Activated effector memory CD4-positive, alpha-beta T cell treated with anti-CD3 and anti-CD28 coated beads, Interleukin-2, amount 50 U/mL, for 16 hours (primary cell): ENCODE measurements around the gene MOB3C.
"Not testable (repeated sequence)": the region's sequence is repeated elsewhere in the genome, so short reads cannot be mapped to it uniquely, and the experiment has no call there.

Experiments
- DNase-seq: peaks from one replicate; pipeline ENCODE4 v3.0.0-alpha.2; 2020

MOB3C gene

DNA sequence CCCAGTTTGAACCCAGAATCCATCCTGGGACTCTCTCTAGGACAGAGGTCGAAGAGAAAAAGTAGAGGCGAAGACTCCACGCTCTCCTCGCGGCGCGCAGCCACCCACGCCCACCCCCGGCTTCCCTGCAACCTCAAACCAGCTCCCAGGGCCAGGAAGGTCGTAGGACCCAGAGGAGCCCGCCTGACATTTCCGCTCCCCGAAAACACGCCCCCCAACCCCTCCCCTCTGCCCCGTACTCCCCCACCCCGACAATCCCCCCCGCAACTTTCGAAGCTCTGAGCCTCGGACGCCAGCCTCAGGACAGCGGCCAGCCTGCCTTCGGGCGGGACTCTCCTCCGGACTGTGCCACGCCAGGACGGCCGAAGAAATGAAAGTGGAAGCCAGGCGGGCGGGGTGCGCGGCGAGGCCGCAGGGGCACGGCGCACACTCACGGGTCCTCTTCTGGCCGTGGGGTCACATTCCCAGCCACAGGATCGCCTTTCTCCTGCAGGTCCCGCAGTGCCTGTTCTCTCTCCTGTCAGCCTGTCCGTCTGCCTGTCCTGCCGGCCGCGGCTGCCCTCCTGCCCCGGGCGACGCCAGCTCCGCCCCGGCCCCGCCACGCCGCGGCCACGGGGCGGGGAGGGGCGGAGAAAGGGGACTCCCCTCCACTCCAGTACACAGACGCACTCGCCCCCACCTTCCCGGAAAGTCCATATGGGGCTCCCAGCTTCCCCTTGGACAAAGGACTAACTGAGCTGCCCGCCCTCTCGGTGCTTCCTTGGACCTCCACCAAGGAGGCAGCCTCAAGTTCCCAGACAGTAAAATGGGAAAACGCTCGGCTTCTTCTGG is at the start of gene MOB3C:
Gene MOB3C, minus strand, starts transcription at position 535 of the 831 bp plus-strand sequence. CDS start 3,490 bp downstream, outside the sequence.
- peak; percentile 89 for DNase-seq

DNA sequence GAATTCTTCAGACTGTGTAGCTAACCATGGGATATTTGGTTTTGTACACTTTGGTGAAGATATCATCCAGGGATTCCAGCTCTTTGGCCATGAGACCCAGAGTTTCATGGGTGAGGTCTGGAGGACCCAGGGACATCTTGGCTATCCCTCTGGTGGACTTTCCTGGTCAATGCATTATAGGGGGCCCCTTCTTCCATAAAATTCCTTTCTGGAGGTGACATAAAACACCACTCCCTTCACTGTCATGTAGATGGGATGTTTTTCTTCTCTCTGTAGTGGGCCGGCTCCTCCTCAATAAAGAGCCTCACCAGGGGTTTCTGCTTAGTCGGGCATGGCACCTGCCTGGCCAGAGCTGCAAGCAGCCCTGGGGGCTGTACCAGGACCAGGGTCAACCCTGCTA is 49.4 kb upstream of the MOB3C start:
- DNase-seq = no peak

- DNase-seq = not testable (repeated sequence)
Measured at GRCh38 chr1:46662919-46663318, 46.3 kb upstream of the MOB3C start.

GRCh38 chr1:46660116-46660515 is 43.5 kb upstream of the MOB3C start:
- not testable (repeated sequence) for DNase-seq

DNA sequence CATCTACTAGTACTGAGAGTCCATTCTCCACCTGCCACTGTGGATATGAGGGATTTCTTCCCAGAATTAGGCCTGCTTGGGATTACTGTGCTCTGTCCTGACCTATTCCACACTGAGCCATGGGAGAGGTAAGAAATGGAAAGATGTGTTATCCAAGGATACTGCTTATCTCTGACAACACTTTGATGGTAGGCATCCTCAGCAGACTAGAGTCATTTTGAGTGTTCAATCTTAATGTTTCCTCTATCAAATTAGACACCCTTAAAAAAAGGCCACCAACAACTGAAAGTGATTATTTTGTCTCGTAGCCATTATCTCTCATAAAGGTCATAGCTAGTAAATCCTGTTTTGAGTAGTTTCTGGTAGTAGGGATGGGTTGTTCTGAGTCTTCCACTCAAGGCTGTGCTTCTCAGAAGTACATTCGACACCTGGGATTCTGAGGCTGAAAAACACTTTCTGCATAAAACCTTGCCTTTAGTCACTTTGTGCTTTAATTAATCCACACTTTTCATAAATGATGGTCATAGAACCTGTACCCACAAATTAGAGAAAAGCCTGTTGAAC is 42.8 kb upstream of the MOB3C start:
- no peak for DNase-seq

DNA sequence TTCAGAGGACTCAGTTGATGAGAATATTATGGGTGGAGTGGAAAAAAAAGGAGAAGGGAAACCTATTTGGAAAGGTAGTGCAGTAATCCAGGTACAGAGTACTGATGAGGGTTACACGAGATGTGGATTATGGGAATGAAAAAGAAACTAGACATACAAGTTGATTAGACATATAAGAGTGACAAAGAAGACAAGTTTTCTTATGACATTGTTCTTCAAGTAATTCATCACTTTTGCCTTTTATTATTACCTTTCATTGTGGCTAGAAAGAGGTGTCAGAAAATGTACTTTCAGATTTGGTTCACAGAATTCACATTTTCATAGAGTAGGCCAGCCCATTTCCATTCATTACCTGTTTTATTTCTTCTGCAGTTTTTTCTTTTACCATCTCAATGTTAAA is 41.2 kb upstream of the MOB3C start:
- no peak for DNase-seq

GRCh38 chr1:46656643-46657042 is 40.0 kb upstream of the MOB3C start:
- DNase-seq = no peak

DNA sequence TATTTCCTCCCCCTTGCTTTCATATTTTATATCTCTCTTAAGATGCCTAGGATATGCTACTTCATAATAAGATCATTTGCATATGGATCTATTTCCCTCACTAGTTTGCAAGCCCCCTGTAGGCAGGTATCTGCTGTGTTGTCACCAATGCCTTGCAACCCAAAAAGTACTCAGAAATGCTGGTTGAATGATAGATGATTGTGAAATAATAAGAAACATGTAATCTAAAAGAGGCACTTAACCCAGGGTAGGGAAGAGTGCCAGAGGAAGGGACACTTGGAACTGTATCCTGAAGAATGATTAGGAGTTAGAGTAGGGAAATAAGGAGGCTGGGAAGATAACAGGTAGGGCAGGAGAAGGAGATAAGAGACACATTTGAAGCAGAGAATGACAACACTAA is 39.2 kb upstream of the MOB3C start:
- DNase-seq = no peak

GRCh38 chr1:46654698-46655097 is 38.1 kb upstream of the MOB3C start:
- not testable (repeated sequence) for DNase-seq

DNA sequence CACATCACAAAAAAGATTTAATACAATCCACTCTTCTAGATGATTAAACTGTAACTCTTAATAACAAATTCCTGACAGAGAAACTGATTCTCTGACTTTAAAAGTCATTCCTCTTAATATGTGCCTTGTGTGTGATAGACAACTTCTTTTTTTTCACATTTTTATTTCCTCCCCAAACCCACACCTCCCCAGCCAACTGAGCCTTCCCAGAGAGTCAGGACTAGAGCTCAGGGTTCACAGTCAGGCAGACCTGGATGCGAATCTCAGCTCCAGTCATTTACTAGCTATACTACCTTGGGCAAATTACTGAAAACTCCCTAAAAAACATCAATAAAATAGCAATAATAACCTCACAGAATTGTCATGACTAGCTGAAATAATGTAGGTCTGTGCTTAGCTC is 37.4 kb upstream of the MOB3C start:
- DNase-seq = no peak

GRCh38 chr1:46653405-46653958 is 36.9 kb upstream of the MOB3C start:
- no peak for DNase-seq

DNA sequence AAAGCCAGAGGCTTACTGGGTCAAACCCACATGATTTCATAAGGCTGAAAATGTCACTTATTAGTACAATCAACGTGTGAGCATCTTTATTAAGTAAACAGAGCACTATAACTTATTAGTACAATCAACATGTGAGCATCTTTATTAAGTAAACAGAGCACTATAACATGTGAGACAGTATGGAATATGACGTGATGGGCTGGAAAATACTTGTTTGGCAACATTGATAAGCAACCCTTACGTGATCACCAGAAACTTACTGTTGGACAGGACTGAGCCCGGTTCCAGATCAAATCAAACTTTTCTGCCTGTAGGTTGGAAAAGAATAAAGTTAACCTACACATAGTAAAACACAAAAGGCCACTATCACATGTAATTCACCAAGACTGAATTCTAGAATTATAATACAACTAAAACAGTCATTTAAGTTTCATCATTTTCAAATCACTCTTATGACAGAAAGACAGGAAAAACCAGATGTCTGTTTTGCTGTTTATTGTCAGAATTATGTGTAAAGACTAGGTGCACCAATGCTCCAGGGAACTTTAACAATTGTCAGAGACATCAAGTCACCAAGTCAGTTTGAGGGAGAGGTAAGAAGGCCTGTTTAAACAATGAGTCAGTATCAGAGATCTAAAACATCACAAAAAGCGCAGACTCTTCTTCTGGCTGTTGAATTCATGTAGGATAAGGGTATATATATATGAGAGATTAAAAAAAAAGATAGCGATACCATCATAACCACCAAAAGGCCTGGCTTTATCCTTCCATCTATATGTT is 35.9 kb upstream of the MOB3C start:
- no peak for DNase-seq

DNA sequence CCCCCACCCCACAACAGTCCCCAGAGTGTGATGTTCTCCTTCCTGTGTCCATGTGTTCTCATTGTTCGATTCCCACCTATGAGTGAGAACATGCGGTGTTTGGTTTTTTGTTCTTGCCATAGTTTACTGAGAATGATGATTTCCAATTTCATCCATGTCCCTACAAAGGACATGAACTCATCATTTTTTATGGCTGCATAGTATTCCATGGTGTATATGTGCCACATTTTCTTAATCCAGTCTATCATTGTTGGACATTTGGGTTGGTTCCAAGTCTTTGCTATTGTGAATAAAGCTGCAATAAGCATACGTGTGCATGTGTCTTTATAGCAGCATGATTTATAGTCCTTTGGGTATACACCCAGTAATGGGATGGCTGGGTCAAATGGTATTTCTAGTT is 34.5 kb upstream of the MOB3C start:
- DNase-seq = not testable (repeated sequence)

- no peak for DNase-seq
Measured at GRCh38 chr1:46650491-46650890, 33.9 kb upstream of the MOB3C start.

- DNase-seq = no peak
Measured at GRCh38 chr1:46649764-46650163, 33.2 kb upstream of the MOB3C start.

- DNase-seq = no peak
Measured at GRCh38 chr1:46647611-46648010, 31.0 kb upstream of the MOB3C start.

DNA sequence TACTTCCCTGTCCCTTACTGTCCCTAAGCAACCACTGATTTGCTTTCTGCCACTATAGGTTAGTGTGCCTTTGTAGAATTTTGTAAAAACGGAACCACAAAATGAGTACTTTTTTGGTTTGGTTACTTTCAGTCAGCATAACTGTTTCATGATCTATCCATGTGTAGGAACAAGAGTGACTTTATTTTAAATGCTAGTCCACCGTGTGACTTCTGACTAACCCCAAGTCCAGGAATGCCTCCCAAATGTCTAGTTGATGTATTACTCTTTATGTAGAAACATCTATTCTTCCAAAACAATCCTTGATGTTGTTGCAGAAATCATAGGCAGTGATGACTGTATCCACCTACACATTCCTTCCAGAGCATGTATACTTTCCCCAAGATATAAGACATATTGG is 30.2 kb upstream of the MOB3C start:
- DNase-seq = no peak

DNA sequence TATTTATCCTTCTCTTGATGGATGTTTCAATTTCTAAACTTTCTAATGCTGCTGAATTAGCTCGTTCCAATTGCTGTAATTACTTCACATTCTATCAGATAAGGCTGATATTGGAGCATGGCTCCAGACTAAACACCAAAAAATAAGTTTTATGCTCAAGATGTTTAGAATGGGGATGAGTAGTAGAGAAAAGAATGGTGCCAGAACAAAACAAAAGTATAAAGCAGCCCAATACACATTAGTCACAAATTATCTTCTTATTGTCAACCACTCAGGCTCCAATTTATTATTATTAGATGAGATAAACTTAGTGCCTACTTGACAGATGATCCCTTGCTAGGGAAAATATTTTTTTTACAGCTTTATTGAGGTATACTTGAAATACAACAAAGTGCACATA is 29.7 kb upstream of the MOB3C start:
- no peak for DNase-seq

DNA sequence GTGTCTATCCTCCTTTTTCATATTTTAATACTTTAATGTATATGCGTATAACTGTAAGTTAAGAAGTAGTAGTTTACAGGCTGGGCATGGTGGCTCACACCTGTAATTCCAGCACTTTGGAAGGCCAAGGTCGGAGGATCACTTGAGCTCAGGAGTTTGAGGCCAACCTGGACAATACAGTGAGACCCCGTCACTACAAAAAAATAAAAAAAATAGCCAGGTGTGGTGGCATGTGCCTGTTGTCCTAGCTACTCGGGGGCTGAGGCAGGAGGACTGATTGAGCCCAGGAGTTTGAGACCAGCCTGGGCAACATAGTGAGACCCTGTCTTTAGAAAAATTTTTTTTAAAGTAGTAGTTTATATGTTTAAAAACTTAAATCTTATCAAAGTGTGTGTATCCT is 29.2 kb upstream of the MOB3C start:
- DNase-seq = no peak

DNA sequence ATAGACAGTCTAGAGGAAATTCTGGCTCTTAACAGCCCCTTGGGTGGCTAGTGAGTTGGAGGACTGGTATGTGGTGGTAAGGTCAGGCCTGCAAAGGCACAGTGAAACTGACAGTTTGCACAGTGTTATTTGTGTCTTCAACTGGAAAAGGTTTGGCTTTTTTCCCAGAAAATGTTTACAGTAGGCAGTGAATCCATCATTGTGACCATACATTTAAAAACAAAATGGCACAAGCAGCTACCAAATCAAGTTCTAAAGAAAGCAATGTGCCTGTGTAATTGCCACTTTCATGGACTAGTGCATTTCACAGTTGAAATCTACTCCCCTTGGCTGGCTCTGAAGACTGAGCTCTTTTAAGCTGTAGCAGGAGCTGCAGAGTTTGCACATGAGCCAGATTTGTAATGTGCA is 26.8 kb upstream of the MOB3C start:
- DNase-seq = no peak

DNA sequence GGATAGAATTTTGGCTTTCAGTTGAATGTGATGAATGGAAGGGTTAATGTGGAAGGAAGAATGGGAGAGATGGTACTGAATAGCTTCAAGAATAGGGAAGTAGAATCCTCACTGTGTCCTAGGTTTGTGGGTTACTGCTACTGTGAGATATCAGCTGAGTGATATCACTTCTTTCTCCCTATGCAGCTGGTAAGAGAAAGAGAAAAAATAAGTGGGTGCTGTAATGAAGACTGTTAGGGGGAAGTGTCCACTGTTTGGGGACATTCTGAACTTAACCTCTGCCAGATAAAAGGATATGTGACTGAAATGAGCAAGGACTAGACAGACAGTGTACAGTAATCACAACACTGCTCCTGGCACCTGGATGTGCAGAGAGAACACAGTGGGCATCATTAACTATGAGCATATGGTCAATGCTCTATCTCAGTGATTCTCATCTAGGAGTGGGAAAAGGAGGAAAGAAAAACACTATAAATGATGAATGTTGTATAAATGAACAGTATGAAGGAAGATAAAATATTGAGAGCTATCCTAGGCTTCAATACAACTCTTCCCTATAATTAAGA is 25.6 kb upstream of the MOB3C start:
- no peak for DNase-seq

DNA sequence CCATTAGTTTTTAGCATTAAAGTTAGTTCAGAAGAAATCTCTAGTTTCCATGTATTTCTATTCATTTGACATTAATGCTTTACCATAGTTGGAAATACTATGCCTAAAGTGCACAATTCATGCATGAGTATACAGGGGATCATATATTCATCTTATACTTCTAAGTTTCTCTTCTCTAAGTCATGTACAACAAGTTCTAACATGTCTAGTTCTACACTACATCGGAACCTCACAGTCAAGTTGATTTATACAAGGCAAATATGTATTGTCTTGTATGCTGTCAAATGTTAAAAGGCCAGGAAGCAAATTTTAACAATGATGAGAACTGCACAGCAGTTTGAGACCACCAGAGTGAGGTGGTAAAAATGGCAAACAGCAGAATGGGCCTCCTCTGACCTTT is 22.9 kb upstream of the MOB3C start:
- no peak for DNase-seq

- DNase-seq = no peak
Measured at GRCh38 chr1:46638921-46639320, 22.3 kb upstream of the MOB3C start.
